Measurements from ENCODE around the gene WWOX.

Gene WWOX

DNA sequence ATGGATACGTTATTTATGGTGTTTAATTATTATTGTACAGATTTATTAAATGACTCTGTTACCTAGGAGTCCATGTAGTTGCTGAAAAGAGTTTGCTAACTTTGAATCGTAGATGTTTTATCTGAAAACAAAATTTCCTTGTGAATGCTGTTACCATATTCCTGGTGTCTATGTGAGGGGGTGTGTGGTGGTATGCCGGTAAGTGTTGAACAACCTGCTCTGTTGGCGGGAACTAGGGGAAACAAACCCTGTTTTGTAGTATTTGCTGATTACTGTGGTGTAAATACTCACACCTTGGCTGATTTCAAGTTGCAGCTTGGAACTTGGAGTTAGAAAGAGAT is 386.4 kb downstream of the WWOX start:
- no CpG with 5 or more reads among the region's 4 CpGs for WGBS (ENCODE audit: extremely low coverage, insufficient coverage, low lambda C conversion rate)
- Histone ChIP-seq H4K8ac (ENCODE audit: low read depth, low read length) (no peak overlapping the region), H3K79me1 (ENCODE audit: low read length) (no peaks in the 10 kb centered on the region)

DNA sequence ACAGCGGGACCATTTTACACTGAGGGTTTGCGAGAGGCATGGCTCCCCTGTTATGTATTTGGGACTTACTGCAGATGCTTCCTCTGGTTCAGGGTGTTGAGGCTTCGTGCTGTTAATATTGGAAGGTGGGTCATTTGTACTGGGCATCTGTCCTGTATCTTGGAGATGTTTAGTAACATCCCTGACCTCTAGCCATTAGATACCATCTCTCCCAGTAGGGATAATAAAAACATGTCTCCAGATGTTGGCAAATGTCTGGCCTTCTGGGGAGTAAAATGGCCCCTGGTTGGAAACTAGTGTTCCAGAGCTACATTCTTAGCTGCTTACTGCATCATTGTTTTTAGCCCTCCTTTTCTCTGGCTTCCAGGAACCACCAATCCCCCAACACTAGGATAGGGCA is 388.0 kb downstream of the WWOX start:
- no peak overlapping the region for H3K23ac ChIP-seq (ENCODE audit: low read length)
- H3K56ac ChIP-seq (ENCODE audit: low read length) = no peak overlapping the region
- no peak overlapping the region for H4K5ac ChIP-seq (ENCODE audit: low read length)
- H3K4me2 ChIP-seq (ENCODE audit: low read length) = no peak overlapping the region
- H2BK15ac ChIP-seq (replicated peaks; ENCODE audit: low read depth) = no peak overlapping the region
- no peak overlapping the region for H2BK5ac ChIP-seq (ENCODE audit: low read length)
- no peak overlapping the region for H4K8ac ChIP-seq (ENCODE audit: low read depth, low read length)
- no peaks in the 10 kb centered on the region for H3K79me2 ChIP-seq (ENCODE audit: control insufficient read depth, insufficient read depth, low read length)
- no peak overlapping the region for H2BK120ac ChIP-seq (ENCODE audit: low read depth, low read length)
- H3K9ac ChIP-seq (ENCODE audit: low read length) = no peak overlapping the region
- H2AK5ac ChIP-seq (ENCODE audit: low read length) = no peak overlapping the region
- no CpG with 5 or more reads among the region's 3 CpGs for WGBS (ENCODE audit: extremely low coverage, insufficient coverage, low lambda C conversion rate)
- H3K27ac ChIP-seq (ENCODE audit: low read depth, low read length) = no peak overlapping the region
- no peak overlapping the region for H3K4ac ChIP-seq (ENCODE audit: low read depth, low read length)
- H3K36me3 ChIP-seq (ENCODE audit: control insufficient read depth, insufficient read depth, low read length) = no peaks in the 10 kb centered on the region
- H3K27me3 ChIP-seq (ENCODE audit: insufficient read depth, low read length, poor library complexity) = no peaks in the 10 kb centered on the region
- DNase-seq = no peak
- no peak overlapping the region for H3K18ac ChIP-seq (ENCODE audit: low read length)
- no peaks in the 10 kb centered on the region for H3K79me1 ChIP-seq (ENCODE audit: low read length)
- H3K4me1 ChIP-seq (ENCODE audit: control insufficient read depth, low read depth, low read length) = no peaks in the 10 kb centered on the region
- no peak overlapping the region for H3K4me3 ChIP-seq (ENCODE audit: low read length)

More for the DNA sequence above, 386.4 kb downstream of the WWOX start:
- no peak overlapping the region for H2BK5ac ChIP-seq (ENCODE audit: low read length)
- H3K4me2 ChIP-seq (ENCODE audit: low read length) = no peak overlapping the region
- no peaks in the 10 kb centered on the region for H3K36me3 ChIP-seq (ENCODE audit: control insufficient read depth, insufficient read depth, low read length)
- H3K23ac ChIP-seq (ENCODE audit: low read length) = no peak overlapping the region
- H3K79me2 ChIP-seq (ENCODE audit: control insufficient read depth, insufficient read depth, low read length) = no peaks in the 10 kb centered on the region
- no peak overlapping the region for H3K9ac ChIP-seq (ENCODE audit: low read length)
- H3K27ac ChIP-seq (ENCODE audit: low read depth, low read length) = no peak overlapping the region
- no peak overlapping the region for H3K4me3 ChIP-seq (ENCODE audit: low read length)
- H2BK120ac ChIP-seq (ENCODE audit: low read depth, low read length) = no peak overlapping the region
- no peak overlapping the region for H3K4ac ChIP-seq (ENCODE audit: low read depth, low read length)
- H4K5ac ChIP-seq (ENCODE audit: low read length) = no peak overlapping the region
- no peak for DNase-seq
- H3K18ac ChIP-seq (ENCODE audit: low read length) = no peak overlapping the region
- no peak overlapping the region for H2BK15ac ChIP-seq (replicated peaks; ENCODE audit: low read depth)
- H2AK5ac ChIP-seq (ENCODE audit: low read length) = no peak overlapping the region
- H3K56ac ChIP-seq (ENCODE audit: low read length) = no peak overlapping the region
- H3K4me1 ChIP-seq (ENCODE audit: control insufficient read depth, low read depth, low read length) = no peaks in the 10 kb centered on the region
- no peaks in the 10 kb centered on the region for H3K27me3 ChIP-seq (ENCODE audit: insufficient read depth, low read length, poor library complexity)

DNA sequence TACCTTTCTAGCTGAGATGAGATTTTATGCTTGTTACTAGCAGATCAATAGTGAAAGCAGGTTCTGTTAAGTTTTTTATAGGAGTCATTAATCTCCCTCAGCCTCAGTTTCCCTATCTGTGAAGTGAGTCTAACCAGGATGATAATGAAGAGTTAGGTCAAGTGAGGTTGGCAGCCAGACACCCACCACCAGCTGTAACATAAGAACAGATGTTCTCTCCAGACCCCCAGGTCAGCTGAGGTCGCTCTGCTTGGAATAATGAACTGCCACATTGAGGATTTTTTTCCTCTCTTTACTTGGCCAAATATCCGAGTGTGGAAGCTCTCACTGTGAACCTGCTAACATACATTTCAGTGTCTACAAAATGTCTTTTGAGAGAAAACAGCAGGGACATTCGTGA is 389.6 kb downstream of the WWOX start:
- Histone ChIP-seq H3K27me3 (ENCODE audit: insufficient read depth, low read length, poor library complexity) (no peaks in the 10 kb centered on the region), H3K79me2 (ENCODE audit: control insufficient read depth, insufficient read depth, low read length) (no peaks in the 10 kb centered on the region), H2AK5ac (ENCODE audit: low read length) (no peak overlapping the region), H2BK120ac (ENCODE audit: low read depth, low read length) (no peak overlapping the region), H4K8ac (ENCODE audit: low read depth, low read length) (no peak overlapping the region), H3K4ac (ENCODE audit: low read depth, low read length) (no peak overlapping the region), H4K5ac (ENCODE audit: low read length) (no peak overlapping the region), H3K56ac (ENCODE audit: low read length) (no peak overlapping the region), H2BK5ac (ENCODE audit: low read length) (no peak overlapping the region), H3K27ac (ENCODE audit: low read depth, low read length) (no peak overlapping the region), H3K23ac (ENCODE audit: low read length) (no peak overlapping the region), H3K18ac (ENCODE audit: low read length) (no peak overlapping the region), H3K4me2 (ENCODE audit: low read length) (no peak overlapping the region), H2BK15ac (replicated peaks; ENCODE audit: low read depth) (no peak overlapping the region), H3K4me1 (ENCODE audit: control insufficient read depth, low read depth, low read length) (no peaks in the 10 kb centered on the region), H3K79me1 (ENCODE audit: low read length) (no peaks in the 10 kb centered on the region), H3K36me3 (ENCODE audit: control insufficient read depth, insufficient read depth, low read length) (no peaks in the 10 kb centered on the region), H3K4me3 (ENCODE audit: low read length) (no peak overlapping the region), H3K9ac (ENCODE audit: low read length) (no peak overlapping the region)
- DNase-seq = no peak
- WGBS (ENCODE audit: extremely low coverage, insufficient coverage, low lambda C conversion rate) = no CpG with 5 or more reads among the region's 3 CpGs

DNA sequence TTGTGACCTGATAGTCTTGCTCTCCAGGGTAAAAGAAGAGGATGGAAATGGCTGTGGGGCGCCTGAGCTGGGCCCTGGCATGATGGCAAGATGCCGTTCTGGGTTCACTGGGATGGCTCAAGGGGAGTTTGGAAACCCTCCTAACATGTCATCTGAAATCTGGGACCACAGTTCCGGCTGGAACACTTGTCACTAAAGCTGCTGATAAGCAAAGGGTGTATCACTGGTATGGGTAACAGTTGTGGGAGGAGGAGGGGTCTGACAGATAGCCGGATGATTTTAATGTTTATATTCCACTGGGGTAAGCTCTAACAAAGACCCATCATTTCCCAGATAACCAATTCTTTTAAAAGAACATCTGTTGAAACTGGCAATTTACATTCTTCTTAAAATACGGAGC is 390.2 kb downstream of the WWOX start:
- no peak overlapping the region for H2BK15ac ChIP-seq (replicated peaks; ENCODE audit: low read depth)
- H3K18ac ChIP-seq (ENCODE audit: low read length) = no peak overlapping the region
- no peaks in the 10 kb centered on the region for H3K79me2 ChIP-seq (ENCODE audit: control insufficient read depth, insufficient read depth, low read length)
- no peak overlapping the region for H3K23ac ChIP-seq (ENCODE audit: low read length)
- H2BK120ac ChIP-seq (ENCODE audit: low read depth, low read length) = no peak overlapping the region
- no peak overlapping the region for H3K4me3 ChIP-seq (ENCODE audit: low read length)
- no peak for DNase-seq
- H3K9ac ChIP-seq (ENCODE audit: low read length) = no peak overlapping the region
- H2BK5ac ChIP-seq (ENCODE audit: low read length) = no peak overlapping the region
- H3K79me1 ChIP-seq (ENCODE audit: low read length) = no peaks in the 10 kb centered on the region
- H3K56ac ChIP-seq (ENCODE audit: low read length) = no peak overlapping the region
- WGBS (ENCODE audit: extremely low coverage, insufficient coverage, low lambda C conversion rate) = no CpG with 5 or more reads among the region's 5 CpGs
- no peak overlapping the region for H3K4ac ChIP-seq (ENCODE audit: low read depth, low read length)
- H3K4me1 ChIP-seq (ENCODE audit: control insufficient read depth, low read depth, low read length) = peaks cover 2% of the 10 kb centered on the region
- H4K8ac ChIP-seq (ENCODE audit: low read depth, low read length) = no peak overlapping the region
- no peak overlapping the region for H2AK5ac ChIP-seq (ENCODE audit: low read length)
- no peaks in the 10 kb centered on the region for H3K27me3 ChIP-seq (ENCODE audit: insufficient read depth, low read length, poor library complexity)
- H3K36me3 ChIP-seq (ENCODE audit: control insufficient read depth, insufficient read depth, low read length) = no peaks in the 10 kb centered on the region
- H3K4me2 ChIP-seq (ENCODE audit: low read length) = no peak overlapping the region
- H3K27ac ChIP-seq (ENCODE audit: low read depth, low read length) = no peak overlapping the region
- H4K5ac ChIP-seq (ENCODE audit: low read length) = no peak overlapping the region

DNA sequence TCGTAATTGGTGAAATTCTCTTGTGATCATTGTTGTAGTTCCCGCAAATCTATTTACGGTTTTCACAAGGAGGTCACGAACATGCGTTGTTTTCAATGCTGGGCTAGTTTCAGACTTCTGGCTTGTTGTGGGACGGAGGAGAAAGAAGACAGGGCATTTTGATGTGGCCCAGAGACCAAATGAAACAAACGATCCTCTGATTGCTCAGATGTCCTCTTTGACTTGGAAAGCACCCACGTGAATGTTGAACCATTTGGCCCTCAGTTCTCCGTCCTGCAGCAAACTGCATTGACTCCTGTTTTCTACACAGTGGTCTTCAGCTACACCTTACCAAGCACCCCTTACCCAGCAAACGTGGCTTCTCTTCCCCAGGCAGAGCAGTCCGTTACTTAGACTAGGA is 391.0 kb downstream of the WWOX start:
- H3K18ac ChIP-seq (ENCODE audit: low read length) = no peak overlapping the region

DNA sequence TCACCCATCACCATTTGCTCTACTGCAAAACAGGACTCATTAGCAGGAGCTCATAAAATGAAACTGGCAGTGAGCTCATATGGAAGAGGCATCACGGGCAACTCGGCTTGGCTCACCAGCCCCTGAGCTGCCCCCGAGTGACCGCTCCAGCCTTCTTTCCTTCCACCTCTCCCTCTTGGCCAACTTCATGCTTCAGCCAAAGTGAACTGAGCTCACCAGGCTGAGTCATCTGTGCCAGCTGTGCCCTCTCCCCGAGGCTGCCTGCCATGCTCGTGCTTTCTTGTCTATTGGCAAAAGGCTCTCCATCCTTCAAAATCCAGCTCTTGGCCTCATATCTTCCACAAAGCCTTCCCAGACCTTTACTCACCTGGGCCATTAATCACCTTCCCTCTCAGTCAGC is 391.4 kb downstream of the WWOX start:
- Histone ChIP-seq H2BK5ac (ENCODE audit: low read length) (no peak overlapping the region), H3K56ac (ENCODE audit: low read length) (no peak overlapping the region), H3K27me3 (ENCODE audit: insufficient read depth, low read length, poor library complexity) (no peaks in the 10 kb centered on the region), H2BK15ac (replicated peaks; ENCODE audit: low read depth) (no peak overlapping the region), H4K5ac (ENCODE audit: low read length) (no peak overlapping the region), H3K79me1 (ENCODE audit: low read length) (no peaks in the 10 kb centered on the region), H3K4me1 (ENCODE audit: control insufficient read depth, low read depth, low read length) (peaks cover 2% of the 10 kb centered on the region), H3K4me2 (ENCODE audit: low read length) (no peak overlapping the region), H3K4ac (ENCODE audit: low read depth, low read length) (no peak overlapping the region), H3K23ac (ENCODE audit: low read length) (no peak overlapping the region), H2AK5ac (ENCODE audit: low read length) (no peak overlapping the region), H3K18ac (ENCODE audit: low read length) (no peak overlapping the region), H3K4me3 (ENCODE audit: low read length) (no peak overlapping the region), H3K9ac (ENCODE audit: low read length) (no peak overlapping the region), H3K79me2 (ENCODE audit: control insufficient read depth, insufficient read depth, low read length) (no peaks in the 10 kb centered on the region), H3K27ac (ENCODE audit: low read depth, low read length) (no peak overlapping the region), H3K36me3 (ENCODE audit: control insufficient read depth, insufficient read depth, low read length) (no peaks in the 10 kb centered on the region), H2BK120ac (ENCODE audit: low read depth, low read length) (no peak overlapping the region), H4K8ac (ENCODE audit: low read depth, low read length) (no peak overlapping the region)
- no CpG with 5 or more reads among the region's 6 CpGs for WGBS (ENCODE audit: extremely low coverage, insufficient coverage, low lambda C conversion rate)
- no peak for DNase-seq

More for the DNA sequence above, 391.0 kb downstream of the WWOX start:
- Histone ChIP-seq H2BK120ac (ENCODE audit: low read depth, low read length) (no peak overlapping the region), H3K36me3 (ENCODE audit: control insufficient read depth, insufficient read depth, low read length) (no peaks in the 10 kb centered on the region), H2BK5ac (ENCODE audit: low read length) (no peak overlapping the region), H3K56ac (ENCODE audit: low read length) (no peak overlapping the region), H3K79me2 (ENCODE audit: control insufficient read depth, insufficient read depth, low read length) (no peaks in the 10 kb centered on the region), H4K5ac (ENCODE audit: low read length) (no peak overlapping the region), H4K8ac (ENCODE audit: low read depth, low read length) (no peak overlapping the region), H3K79me1 (ENCODE audit: low read length) (no peaks in the 10 kb centered on the region), H3K4me3 (ENCODE audit: low read length) (no peak overlapping the region), H3K27me3 (ENCODE audit: insufficient read depth, low read length, poor library complexity) (no peaks in the 10 kb centered on the region), H3K4ac (ENCODE audit: low read depth, low read length) (no peak overlapping the region), H3K9ac (ENCODE audit: low read length) (no peak overlapping the region), H3K4me2 (ENCODE audit: low read length) (no peak overlapping the region), H2AK5ac (ENCODE audit: low read length) (no peak overlapping the region), H3K4me1 (ENCODE audit: control insufficient read depth, low read depth, low read length) (peaks cover 2% of the 10 kb centered on the region), H3K23ac (ENCODE audit: low read length) (no peak overlapping the region), H2BK15ac (replicated peaks; ENCODE audit: low read depth) (no peak overlapping the region), H3K27ac (ENCODE audit: low read depth, low read length) (no peak overlapping the region)
- WGBS (ENCODE audit: extremely low coverage, insufficient coverage, low lambda C conversion rate) = no CpG with 5 or more reads among the region's 11 CpGs
- no peak for DNase-seq

All from mesendoderm (in vitro differentiated cells).